ENCODE measurements around the gene VEZT.

Gene VEZT

DNA sequence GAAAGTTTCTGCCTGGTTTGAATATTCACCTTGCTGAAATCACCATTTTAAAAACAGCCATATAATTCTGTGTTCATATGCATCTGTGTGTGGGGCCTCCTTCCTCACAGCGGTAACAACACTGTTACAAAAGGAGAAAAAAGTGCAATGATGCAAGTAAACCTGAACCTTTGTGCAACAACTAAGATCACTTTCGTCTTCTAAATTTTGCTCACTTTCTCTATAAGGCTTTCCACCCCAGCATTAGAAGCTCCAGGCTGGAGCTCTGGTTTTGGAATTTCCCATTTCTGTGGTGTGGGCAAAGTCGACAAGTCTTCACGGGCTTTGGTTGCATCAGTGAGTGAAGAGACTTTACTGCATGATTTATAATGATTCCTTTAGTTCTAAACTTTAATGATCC lies 18.7 kb upstream of the VEZT start:
- no peak for DNase-seq (ENCODE audit: low read depth)

DNA sequence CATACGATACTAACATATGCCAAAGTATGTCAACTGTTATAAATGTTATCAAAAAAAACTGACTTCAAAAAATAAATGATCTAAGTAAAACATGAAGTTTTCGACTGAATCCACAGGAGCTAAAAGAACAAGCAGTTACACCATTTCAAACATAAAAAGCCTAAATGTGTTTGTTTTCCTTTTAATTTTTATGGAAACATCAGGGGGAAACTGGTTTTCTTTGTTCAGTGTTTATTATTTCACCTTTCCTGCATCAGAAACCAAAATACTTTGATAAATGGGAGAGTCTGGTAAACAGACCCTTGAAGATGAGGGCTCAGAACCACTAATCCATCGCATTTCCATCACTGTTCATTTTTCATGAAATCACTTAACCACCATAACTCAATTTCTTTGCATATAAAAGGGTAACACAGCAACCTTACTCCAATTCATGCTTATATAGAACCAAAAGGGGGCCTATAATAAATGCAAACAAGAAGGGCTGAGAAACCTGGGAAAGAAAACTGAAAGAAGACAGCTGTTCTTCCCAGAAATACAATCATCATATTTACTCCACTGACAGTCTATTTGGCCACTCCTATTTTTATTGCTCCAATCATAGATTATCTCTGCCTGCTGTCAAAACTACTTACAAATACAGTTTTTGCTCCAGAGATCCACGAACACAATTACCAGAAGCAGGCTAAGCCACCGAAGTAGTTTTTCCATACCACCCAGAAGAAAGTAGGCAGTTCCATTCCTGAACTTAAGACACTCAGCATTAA lies 17.3 kb upstream of the VEZT start:
- DNase-seq (ENCODE audit: low read depth) = peak; percentile 63

GRCh38 chr12:95201056-95201670 lies 16.4 kb upstream of the VEZT start:
- DNase-seq (ENCODE audit: low read depth) = peak; percentile 91

DNA sequence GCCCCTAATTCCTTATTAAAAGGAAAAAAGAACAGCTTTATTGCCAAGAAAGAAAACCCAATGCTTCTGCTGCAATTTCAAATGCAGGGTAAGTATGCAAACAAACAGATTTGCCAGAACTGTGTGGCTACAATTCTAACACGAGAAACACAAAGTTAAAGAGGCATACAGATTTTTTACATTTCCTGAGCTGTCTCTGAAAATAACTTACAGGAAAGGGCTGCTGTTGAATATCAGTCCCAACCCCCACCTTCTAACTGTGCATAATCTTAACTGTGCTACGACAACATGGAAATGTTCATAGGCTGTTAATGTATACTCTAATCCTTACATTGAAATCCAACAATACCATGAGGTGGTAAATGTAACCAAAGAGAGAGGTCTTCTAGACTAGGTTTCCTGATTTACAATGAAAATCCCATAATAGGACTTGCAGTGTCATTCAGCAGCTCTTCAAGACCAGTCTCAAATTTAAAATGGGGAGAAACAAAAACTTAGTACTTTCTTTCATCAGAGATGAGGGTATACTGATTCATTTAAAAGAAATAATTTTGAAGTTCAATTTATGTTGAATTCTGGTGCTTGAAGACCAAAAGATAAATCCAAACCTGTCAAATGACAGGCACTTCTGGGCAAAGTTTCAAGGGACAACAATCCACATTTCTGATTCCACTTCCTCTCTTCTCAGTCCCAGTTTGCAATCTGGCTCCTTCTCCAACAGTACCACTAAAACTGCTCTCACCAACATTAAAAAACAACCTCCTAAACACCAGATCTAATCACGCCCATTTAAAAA lies 14.7 kb upstream of the VEZT start:
- peak; percentile 30 for DNase-seq (ENCODE audit: low read depth)

DNA sequence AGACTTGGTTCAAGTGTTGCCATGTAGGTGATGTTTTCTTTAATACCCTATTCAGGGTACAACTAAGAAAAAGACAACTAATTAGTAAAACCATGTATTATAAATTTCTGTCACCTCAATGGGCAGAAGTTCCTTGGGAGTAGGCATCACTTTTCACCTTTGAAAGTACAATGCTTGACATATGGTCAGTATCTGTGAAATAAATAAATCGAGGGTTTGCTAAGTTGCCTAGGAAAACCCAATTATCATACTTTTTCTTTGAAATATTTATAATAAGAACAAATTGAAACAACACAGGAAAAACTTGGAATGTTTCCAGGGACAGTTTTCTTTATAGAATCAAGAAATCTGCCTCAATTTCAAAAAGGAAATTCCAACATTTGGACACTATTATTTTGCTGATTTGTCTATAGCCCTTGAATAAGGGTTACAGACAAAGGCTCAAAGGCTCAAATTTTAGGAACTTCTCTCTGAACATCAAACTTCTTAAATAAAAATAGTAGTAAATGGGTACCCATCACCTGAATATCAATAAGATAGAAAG lies 14.0 kb upstream of the VEZT start:
- DNase-seq (ENCODE audit: low read depth) = peak; percentile 27

DNA sequence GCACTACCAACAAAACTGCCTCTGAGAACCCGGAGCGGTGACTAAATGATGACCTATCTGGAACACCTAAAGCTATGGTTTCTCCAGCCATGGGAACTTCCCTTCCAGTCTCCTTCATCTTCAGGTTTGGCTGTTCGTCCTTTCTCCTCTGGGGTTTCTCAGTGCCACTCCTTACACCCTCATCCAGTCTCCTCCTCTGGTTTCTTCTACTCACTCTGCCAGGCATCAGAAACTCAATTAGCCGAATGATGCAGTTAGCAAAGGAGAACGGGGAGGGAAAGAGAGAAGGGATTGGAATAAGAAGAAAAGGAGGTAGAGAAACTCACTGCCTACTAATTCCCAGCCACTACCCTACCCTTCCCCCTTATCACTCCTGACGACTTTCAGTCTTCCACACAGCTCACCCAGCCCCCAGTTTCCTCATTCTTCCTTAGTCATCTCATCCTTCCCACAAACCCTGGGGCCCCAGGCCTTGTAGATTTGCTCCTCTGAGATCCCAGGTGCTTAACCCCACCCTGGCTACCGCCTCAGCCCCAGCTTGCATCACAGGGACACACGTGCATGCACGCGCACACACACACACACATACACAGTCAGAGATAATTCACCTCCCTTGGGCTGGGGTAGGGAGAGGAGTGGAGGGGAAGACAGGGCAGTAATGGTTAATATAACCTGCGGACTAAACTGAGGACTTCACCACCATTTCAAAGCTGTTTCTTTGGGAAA lies 13.3 kb upstream of the VEZT start:
- DNase-seq (ENCODE audit: low read depth) = peak; percentile 98

- DNase-seq (ENCODE audit: low read depth) = no peak
Measured at GRCh38 chr12:95205016-95205624, 12.5 kb upstream of the VEZT start.

GRCh38 chr12:95205685-95206084 lies 11.9 kb upstream of the VEZT start:
- peak; percentile 95 for DNase-seq (ENCODE audit: low read depth)

GRCh38 chr12:95206916-95207315 lies 10.7 kb upstream of the VEZT start:
- DNase-seq (ENCODE audit: low read depth) = no peak

GRCh38 chr12:95207407-95207806 lies 10.2 kb upstream of the VEZT start:
- no peak for DNase-seq (ENCODE audit: low read depth)

- no peak for DNase-seq (ENCODE audit: low read depth)
Measured at GRCh38 chr12:95208678-95209077, 8.9 kb upstream of the VEZT start.

- DNase-seq (ENCODE audit: low read depth) = no peak
Measured at GRCh38 chr12:95212586-95212985, 5.0 kb upstream of the VEZT start.

GRCh38 chr12:95213119-95213518 lies 4.5 kb upstream of the VEZT start:
- no peak for DNase-seq (ENCODE audit: low read depth)

- no peak for DNase-seq (ENCODE audit: low read depth)
Measured at GRCh38 chr12:95213928-95214327, 3.7 kb upstream of the VEZT start.

GRCh38 chr12:95214466-95214865 lies 3.1 kb upstream of the VEZT start:
- no peak for DNase-seq (ENCODE audit: low read depth)

- DNase-seq (ENCODE audit: low read depth) = peak; percentile 91
Measured at GRCh38 chr12:95215949-95216348, 1.7 kb upstream of the VEZT start.

- no peak for DNase-seq (ENCODE audit: low read depth)
Measured at GRCh38 chr12:95216711-95217376, 763 bp upstream of the VEZT start.

DNA sequence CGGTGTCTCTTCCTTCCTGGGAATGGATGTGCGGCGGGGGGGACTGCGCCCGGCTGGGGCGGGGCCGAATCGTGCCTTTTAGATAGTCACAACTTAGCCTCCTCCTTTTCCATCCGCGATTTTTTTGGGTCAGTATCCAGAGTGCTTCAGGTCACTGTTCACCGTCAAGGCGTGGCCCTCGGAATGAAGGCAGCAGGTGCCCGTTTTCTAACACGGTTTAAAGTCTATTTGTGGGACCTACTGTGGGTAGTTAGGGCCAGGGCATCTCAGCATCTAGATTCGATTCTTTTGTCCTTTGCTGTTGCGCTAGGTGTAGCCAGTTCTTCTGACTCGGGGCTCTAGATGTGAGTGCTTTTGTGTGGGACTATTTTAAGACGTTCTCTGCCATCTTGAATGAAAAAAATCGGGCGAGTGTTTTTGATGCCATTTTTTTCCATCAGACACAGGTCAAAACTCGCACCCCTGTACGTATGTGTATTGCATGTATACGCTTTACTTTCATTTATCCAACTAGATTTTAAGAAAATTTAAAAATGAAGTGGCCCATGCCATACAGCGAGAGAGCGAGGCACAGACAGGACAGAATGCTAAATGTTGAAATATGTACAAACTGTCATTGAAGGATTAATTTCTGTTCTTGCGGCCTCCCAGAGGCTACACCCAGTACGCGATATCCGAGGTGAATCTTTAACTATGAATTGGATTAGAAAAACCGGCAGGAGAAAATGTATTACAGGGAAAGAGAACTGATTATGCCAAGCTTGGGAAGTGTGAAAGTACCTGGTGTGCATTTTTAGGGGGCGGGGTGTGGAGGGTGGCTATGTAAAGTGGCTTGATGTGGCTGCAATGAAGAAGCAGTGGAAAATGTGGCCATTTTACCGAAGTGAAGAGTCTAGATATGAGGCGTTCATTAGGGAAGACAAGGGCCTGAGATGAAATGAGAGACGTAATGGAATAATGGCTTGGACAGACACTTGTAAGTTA lies 835 bp downstream of the VEZT start:
- peak; percentile 65 for DNase-seq (ENCODE audit: low read depth)

DNA sequence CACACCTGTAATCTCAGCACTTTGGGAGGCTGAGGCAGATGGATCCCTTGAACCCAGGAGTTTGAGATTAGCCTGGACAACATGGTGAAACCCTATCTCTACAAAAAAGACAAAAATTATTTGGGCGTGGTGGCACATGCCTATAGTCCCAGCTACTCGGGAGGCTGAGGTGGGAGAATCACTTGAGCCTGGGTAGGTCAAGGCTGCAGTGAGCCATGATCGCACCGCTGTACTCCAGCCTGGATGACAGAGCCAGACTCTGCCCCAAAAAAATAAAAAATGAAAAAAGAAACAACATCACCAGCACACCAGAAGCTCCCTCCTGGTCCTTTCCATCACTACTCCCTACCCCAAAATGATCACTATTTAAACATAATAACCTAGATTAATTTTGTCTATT lies 2.6 kb downstream of the VEZT start:
- no peak for DNase-seq (ENCODE audit: low read depth)

DNA sequence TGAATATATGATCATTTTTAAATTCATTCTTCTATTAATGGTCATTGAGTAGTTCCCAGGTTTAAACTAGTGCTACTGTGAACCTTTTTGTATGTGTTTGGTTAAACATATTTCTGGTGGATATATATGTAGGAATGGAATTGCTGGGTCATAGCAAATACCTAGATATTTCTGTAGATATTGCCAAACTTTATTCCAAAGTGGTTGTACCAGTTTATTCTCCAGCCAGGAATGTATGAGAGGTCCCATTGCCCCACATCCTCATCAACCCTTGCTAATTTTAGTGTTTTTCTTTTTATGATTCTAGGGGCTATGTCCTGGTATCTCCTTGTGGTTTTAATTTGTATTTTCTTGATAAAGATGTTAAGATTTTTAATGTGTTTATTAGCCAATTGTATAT lies 3.1 kb downstream of the VEZT start:
- DNase-seq (ENCODE audit: low read depth) = no peak

All from iris pigment epithelial cell (primary cell).